Measurements from ENCODE around the gene RNF123.

RNF123 gene

GRCh38 chr3:49655731-49656285, 33.5 kb upstream of the RNF123 start:
- H3K4me1 ChIP-seq: no peaks in the 10 kb centered on the region

GRCh38 chr3:49656541-49657112, 32.7 kb upstream of the RNF123 start:
- DNase-seq: no peak

More at GRCh38 chr3:49655731-49656285, 33.5 kb upstream of the RNF123 start:
- Histone ChIP-seq H3K27me3 (no peaks in the 10 kb centered on the region), H3K9me3 (no peaks in the 10 kb centered on the region), H3K4me3 (ENCODE audit: low read depth, low read length) (no peak overlapping the region), H3K36me3 (peaks cover 4% of the 10 kb centered on the region)
- TF ChIP-seq, protein P1, sequence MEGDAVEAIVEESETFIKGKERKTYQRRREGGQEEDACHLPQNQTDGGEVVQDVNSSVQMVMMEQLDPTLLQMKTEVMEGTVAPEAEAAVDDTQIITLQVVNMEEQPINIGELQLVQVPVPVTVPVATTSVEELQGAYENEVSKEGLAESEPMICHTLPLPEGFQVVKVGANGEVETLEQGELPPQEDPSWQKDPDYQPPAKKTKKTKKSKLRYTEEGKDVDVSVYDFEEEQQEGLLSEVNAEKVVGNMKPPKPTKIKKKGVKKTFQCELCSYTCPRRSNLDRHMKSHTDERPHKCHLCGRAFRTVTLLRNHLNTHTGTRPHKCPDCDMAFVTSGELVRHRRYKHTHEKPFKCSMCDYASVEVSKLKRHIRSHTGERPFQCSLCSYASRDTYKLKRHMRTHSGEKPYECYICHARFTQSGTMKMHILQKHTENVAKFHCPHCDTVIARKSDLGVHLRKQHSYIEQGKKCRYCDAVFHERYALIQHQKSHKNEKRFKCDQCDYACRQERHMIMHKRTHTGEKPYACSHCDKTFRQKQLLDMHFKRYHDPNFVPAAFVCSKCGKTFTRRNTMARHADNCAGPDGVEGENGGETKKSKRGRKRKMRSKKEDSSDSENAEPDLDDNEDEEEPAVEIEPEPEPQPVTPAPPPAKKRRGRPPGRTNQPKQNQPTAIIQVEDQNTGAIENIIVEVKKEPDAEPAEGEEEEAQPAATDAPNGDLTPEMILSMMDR (IDR thresholded peaks at IDR 0.05; ENCODE audit: low read depth, low read length): no peak
- no peak for DNase-seq

GRCh38 chr3:49657208-49657915, 32.0 kb upstream of the RNF123 start:
- Histone ChIP-seq H3K9me3 (no peaks in the 10 kb centered on the region), H3K36me3 (peaks cover 4% of the 10 kb centered on the region), H3K4me3 (ENCODE audit: low read depth, low read length) (no peak overlapping the region), H3K4me1 (no peaks in the 10 kb centered on the region), H3K27me3 (no peaks in the 10 kb centered on the region)
- no peak for DNase-seq
- TF ChIP-seq, protein P1 (IDR thresholded peaks at IDR 0.05; ENCODE audit: low read depth, low read length): no peak

More at GRCh38 chr3:49656541-49657112, 32.7 kb upstream of the RNF123 start:
- no peak overlapping the region for H3K4me3 ChIP-seq (ENCODE audit: low read depth, low read length)
- no peaks in the 10 kb centered on the region for H3K27me3 ChIP-seq
- no peaks in the 10 kb centered on the region for H3K4me1 ChIP-seq
- no peaks in the 10 kb centered on the region for H3K9me3 ChIP-seq
- TF ChIP-seq, protein P1 (IDR thresholded peaks at IDR 0.05; ENCODE audit: low read depth, low read length): no peak
- H3K36me3 ChIP-seq: peaks cover 4% of the 10 kb centered on the region

- DNase-seq: no peak
- no peaks in the 10 kb centered on the region for H3K27me3 ChIP-seq
- H3K36me3 ChIP-seq: peaks cover 4% of the 10 kb centered on the region
- H3K4me3 ChIP-seq (ENCODE audit: low read depth, low read length): no peak overlapping the region
- TF ChIP-seq, protein P1 (IDR thresholded peaks at IDR 0.05; ENCODE audit: low read depth, low read length): no peak
- no peaks in the 10 kb centered on the region for H3K9me3 ChIP-seq
- H3K4me1 ChIP-seq: no peaks in the 10 kb centered on the region
These were observed 30.6 kb upstream of the RNF123 start for GRCh38 chr3:49658711-49659110.

- H3K4me3 ChIP-seq (ENCODE audit: low read depth, low read length): no peak overlapping the region
- no peaks in the 10 kb centered on the region for H3K4me1 ChIP-seq
- H3K27me3 ChIP-seq: no peaks in the 10 kb centered on the region
- TF ChIP-seq, protein P1 (IDR thresholded peaks at IDR 0.05; ENCODE audit: low read depth, low read length): no peak
- no peak for DNase-seq
- H3K9me3 ChIP-seq: no peaks in the 10 kb centered on the region
- peaks cover 4% of the 10 kb centered on the region for H3K36me3 ChIP-seq
These were observed 29.6 kb upstream of the RNF123 start for GRCh38 chr3:49659756-49660155.

DNA sequence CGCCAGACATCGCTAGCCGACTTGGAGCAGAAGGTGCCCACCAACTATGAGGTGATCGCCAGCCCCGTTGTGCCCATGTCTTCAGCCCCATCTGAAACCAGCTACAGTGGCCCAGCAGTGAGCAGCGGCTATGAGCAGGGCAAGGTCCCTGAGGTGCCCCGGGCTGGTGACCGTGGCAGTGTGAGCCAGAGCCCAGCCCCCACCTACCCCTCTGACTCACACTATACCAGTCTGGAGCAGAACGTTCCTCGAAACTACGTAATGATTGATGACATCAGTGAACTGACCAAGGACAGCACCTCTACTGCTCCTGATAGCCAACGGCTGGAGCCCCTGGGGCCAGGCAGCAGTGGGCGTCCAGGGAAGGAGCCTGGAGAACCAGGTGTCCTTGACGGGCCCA, 28.1 kb upstream of the RNF123 start:
- no peaks in the 10 kb centered on the region for H3K9me3 ChIP-seq
- no peak overlapping the region for H3K4me3 ChIP-seq (ENCODE audit: low read depth, low read length)
- TF ChIP-seq, protein P1 (IDR thresholded peaks at IDR 0.05; ENCODE audit: low read depth, low read length): no peak
- H3K4me1 ChIP-seq: no peaks in the 10 kb centered on the region
- H3K27me3 ChIP-seq: no peaks in the 10 kb centered on the region
- DNase-seq: no peak
- no peaks in the 10 kb centered on the region for H3K36me3 ChIP-seq

All from BE2C (cell line).